Glutamatergic neuron (in vitro differentiated cells): ENCODE data around the gene CARD16. TPM values are rescaled to one million over a fixed set of nuclear protein-coding genes. Genes with fewer than 3 reads are reported as not detected.
A peak's percentile ranks its signal among the peaks of the same experiment; 100 is the strongest.

Experiments used
- DNase-seq: peaks from one replicate; pipeline ENCODE4 v3.0.0; 2022
- H3K27ac Mint-ChIP-seq: one replicate; pipeline ENCODE4 v1.8.0; 2020; ENCODE audit warnings: mild to moderate bottlenecking, mixed read lengths, inconsistent platforms; ENCODE audit not compliant: unreplicated experiment
- H3K27me3 Mint-ChIP-seq: one replicate; pipeline ENCODE4 v1.8.0; 2020; ENCODE audit warnings: mild to moderate bottlenecking, moderate library complexity, mixed read lengths, inconsistent platforms; ENCODE audit not compliant: unreplicated experiment
- H3K36me3 Mint-ChIP-seq: one replicate; pipeline ENCODE4 v1.8.0; 2020; ENCODE audit warnings: mild to moderate bottlenecking, mixed read lengths, inconsistent platforms; ENCODE audit not compliant: unreplicated experiment
- H3K4me1 Mint-ChIP-seq: one replicate; pipeline ENCODE4 v1.8.0; 2020; ENCODE audit warnings: mild to moderate bottlenecking, low read depth, mixed read lengths, inconsistent platforms; ENCODE audit not compliant: unreplicated experiment
- H3K4me3 Mint-ChIP-seq: one replicate; pipeline ENCODE4 v1.8.0; 2020; ENCODE audit warnings: mild to moderate bottlenecking, mixed read lengths, inconsistent platforms; ENCODE audit not compliant: unreplicated experiment
- H3K9me3 Mint-ChIP-seq: one replicate; pipeline ENCODE4 v1.8.0; 2020; ENCODE audit warnings: mild to moderate bottlenecking, moderate library complexity, mixed read lengths, inconsistent platforms; ENCODE audit not compliant: unreplicated experiment
- CTCF ChIP-seq: fragments of 200-600 bp; sonication (generic); IDR thresholded peaks from one replicate; pipeline ENCODE4 v1.5.0; 2021; ENCODE audit not compliant: partially characterized antibody, unreplicated experiment
- total RNA-seq: library from RNA; stranded (reverse); fragmentation: NEBNext Ultra II Directional; extraction: Animal tissue kit (Norgen Biotek cat#: 25700); gene quantifications from one replicate; pipeline ENCODE4 v1.2.1, GENCODE V29; 2021; ENCODE audit not compliant: unreplicated experiment

The CARD16 gene
- total RNA-seq, 1 donor from 2014 or later, result not detected

- Mint-ChIP-seq H3K4me3 (no peak overlapping the region), H3K9me3 (no peaks in the 10 kb centered on the region), H3K27me3 (no peaks in the 10 kb centered on the region), H3K4me1 (no peaks in the 10 kb centered on the region), H3K27ac (no peak overlapping the region), H3K36me3 (no peaks in the 10 kb centered on the region)
- DNase-seq, result no peak
- TF ChIP-seq CTCF, result no peak
Observed at GRCh38 chr11:105005451-105005845, 39.7 kb downstream of the CARD16 start.

- no peak for TF ChIP-seq CTCF
- Mint-ChIP-seq H3K27me3 (no peaks in the 10 kb centered on the region), H3K27ac (no peak overlapping the region), H3K4me3 (no peak overlapping the region), H3K4me1 (no peaks in the 10 kb centered on the region), H3K36me3 (no peaks in the 10 kb centered on the region), H3K9me3 (no peaks in the 10 kb centered on the region)
- no peak for DNase-seq
Observed at GRCh38 chr11:105004021-105004420, 41.1 kb downstream of the CARD16 start.

- Mint-ChIP-seq H3K4me3 (no peak overlapping the region), H3K27ac (no peak overlapping the region), H3K36me3 (no peaks in the 10 kb centered on the region), H3K27me3 (no peaks in the 10 kb centered on the region), H3K9me3 (no peaks in the 10 kb centered on the region), H3K4me1 (no peaks in the 10 kb centered on the region)
- no peak for DNase-seq
- TF ChIP-seq CTCF, result no peak
Observed at GRCh38 chr11:105003151-105003550, 42.0 kb downstream of the CARD16 start.

GRCh38 chr11:105000797-105001196 is 44.3 kb downstream of the CARD16 start:
- Mint-ChIP-seq H3K4me3 (no peak overlapping the region), H3K4me1 (no peaks in the 10 kb centered on the region), H3K27ac (no peak overlapping the region), H3K36me3 (no peaks in the 10 kb centered on the region), H3K9me3 (no peaks in the 10 kb centered on the region), H3K27me3 (no peaks in the 10 kb centered on the region)
- peak; percentile 31 for DNase-seq
- TF ChIP-seq CTCF, result peak; percentile 64

GRCh38 chr11:105000167-105000566 is 45.0 kb downstream of the CARD16 start:
- Mint-ChIP-seq H3K27ac (no peak overlapping the region), H3K9me3 (no peaks in the 10 kb centered on the region), H3K36me3 (no peaks in the 10 kb centered on the region), H3K4me1 (no peaks in the 10 kb centered on the region), H3K27me3 (no peaks in the 10 kb centered on the region), H3K4me3 (no peak overlapping the region)
- no peak for TF ChIP-seq CTCF
- DNase-seq, result no peak
